HepG2 (cell line): Measurements from ENCODE around the gene CUL2. TPM values are rescaled to one million over a fixed set of nuclear protein-coding genes. Genes with fewer than 3 reads are reported as not detected.

Experiments
- ATM ChIP-seq: fragments of 450-650 bp; IDR thresholded peaks from 2 replicates; pipeline ENCODE4 v1.7.1; 2017; ENCODE audit warnings: mild to moderate bottlenecking, borderline replicate concordance
- FOXC1 ChIP-seq: sonication (generic); formaldehyde crosslinking; IDR thresholded peaks from 2 replicates; pipeline ENCODE4 v1.8.0; 2022; ENCODE audit warnings: mild to moderate bottlenecking, missing genetic modification reagents, borderline replicate concordance
- HDAC1 ChIP-seq: sonication (generic); formaldehyde crosslinking; IDR thresholded peaks from 2 replicates; pipeline ENCODE4 v1.5.1; 2020; ENCODE audit warnings: mild to moderate bottlenecking, missing genetic modification reagents
- JARID2 ChIP-seq: sonication (generic); formaldehyde crosslinking; IDR thresholded peaks from 2 replicates; pipeline ENCODE4 v1.8.1; 2023; ENCODE audit warnings: missing genetic modification reagents, inconsistent platforms; ENCODE audit not compliant: insufficient replicate concordance
- JUN ChIP-seq: sonication (generic); formaldehyde crosslinking; IDR thresholded peaks from 2 replicates; pipeline ENCODE4 v1.4.0; 2020; ENCODE audit warnings: mild to moderate bottlenecking, missing genetic modification reagents
- KAT2B ChIP-seq: fragments of 150-350 bp; IDR thresholded peaks from 2 replicates; pipeline ENCODE4 v1.6.1; 2014; ENCODE audit warnings: low read depth, low read length, borderline replicate concordance
- KDM4B ChIP-seq: sonication (generic); formaldehyde crosslinking; IDR thresholded peaks from 2 replicates; pipeline ENCODE4 v1.4.0; 2020; ENCODE audit warnings: missing genetic modification reagents
- MTA3 ChIP-seq: sonication (generic); formaldehyde crosslinking; IDR thresholded peaks from 2 replicates; pipeline ENCODE4 v1.4.0; 2020; ENCODE audit warnings: missing genetic modification reagents
- NFRKB ChIP-seq: fragments of 450-650 bp; IDR thresholded peaks from 2 replicates; pipeline ENCODE4 v1.6.1; 2017
- NR1H2 ChIP-seq: sonication (generic); formaldehyde crosslinking; IDR thresholded peaks from 2 replicates; pipeline ENCODE4 v1.8.1; 2022; ENCODE audit warnings: low read depth, missing genetic modification reagents, borderline replicate concordance
- PRPF4 ChIP-seq: fragments of 200-400 bp; formaldehyde crosslinking; IDR thresholded peaks from 2 replicates; pipeline ENCODE4 v1.6.1; 2016; ENCODE audit warnings: low read length, low read depth; ENCODE audit not compliant: poor library complexity, severe bottlenecking
- RBFOX2 ChIP-seq: fragments of 200-400 bp; formaldehyde crosslinking; IDR thresholded peaks from 2 replicates; pipeline ENCODE4 v1.6.1; 2017; ENCODE audit warnings: low read depth, mild to moderate bottlenecking, low read length
- RFXAP ChIP-seq: sonication (generic); formaldehyde crosslinking; IDR thresholded peaks from 2 replicates; pipeline ENCODE4 v1.4.0; 2020; ENCODE audit warnings: missing genetic modification reagents, borderline replicate concordance
- SMAD9 ChIP-seq: sonication (generic); formaldehyde crosslinking; IDR thresholded peaks from 2 replicates; pipeline ENCODE4 v1.5.1; 2020; ENCODE audit warnings: mild to moderate bottlenecking, missing genetic modification reagents
- ZFP36L1 ChIP-seq: sonication (generic); formaldehyde crosslinking; IDR thresholded peaks from 2 replicates; pipeline ENCODE4 v1.8.0; 2022; ENCODE audit warnings: mild to moderate bottlenecking, missing genetic modification reagents, moderate library complexity
- ZIK1 ChIP-seq: sonication (generic); formaldehyde crosslinking; IDR thresholded peaks from 2 replicates; pipeline ENCODE4 v1.5.0; 2020; ENCODE audit warnings: mild to moderate bottlenecking, low read depth, missing genetic modification reagents, borderline replicate concordance
- ZKSCAN1 ChIP-seq: fragments of 150-350 bp; IDR thresholded peaks from 2 replicates; pipeline ENCODE4 v1.6.1; 2014; ENCODE audit warnings: low read length
- ZNF12 ChIP-seq: sonication (generic); formaldehyde crosslinking; IDR thresholded peaks from 2 replicates; pipeline ENCODE4 v1.5.0; 2020; ENCODE audit warnings: missing genetic modification reagents
- ZNF160 ChIP-seq: sonication (generic); formaldehyde crosslinking; IDR thresholded peaks from 2 replicates; pipeline ENCODE4 v1.8.0; 2022; ENCODE audit warnings: mild to moderate bottlenecking, inconsistent platforms, missing genetic modification reagents
- ZNF253 ChIP-seq: sonication (generic); formaldehyde crosslinking; IDR thresholded peaks from 2 replicates; pipeline ENCODE4 v1.8.0; 2022; ENCODE audit warnings: mild to moderate bottlenecking, missing genetic modification reagents, borderline replicate concordance
- ZNF274 ChIP-seq: sonication (generic); formaldehyde crosslinking; IDR thresholded peaks from 2 replicates; pipeline ENCODE4 v1.5.1; 2020; ENCODE audit warnings: mild to moderate bottlenecking, missing genetic modification reagents
- ZNF549 ChIP-seq: sonication (generic); formaldehyde crosslinking; IDR thresholded peaks from 2 replicates; pipeline ENCODE4 v1.5.0; 2020; ENCODE audit warnings: missing genetic modification reagents
- ZNF788 ChIP-seq: sonication (generic); formaldehyde crosslinking; IDR thresholded peaks from 2 replicates; pipeline ENCODE4 v1.5.0; 2020; ENCODE audit warnings: mild to moderate bottlenecking, missing genetic modification reagents, borderline replicate concordance
- ZNF839 ChIP-seq: sonication (generic); formaldehyde crosslinking; IDR thresholded peaks from 2 replicates; pipeline ENCODE4 v1.4.0; 2020; ENCODE audit warnings: missing genetic modification reagents, mild to moderate bottlenecking, borderline replicate concordance
- polyA plus RNA-seq, 8 experiments: library from polyadenylated mRNA; depleted of rRNA in 3 of 8; stranded (reverse) in 7 of 8; unstranded in 1 of 8; fragments of >200 nt; fragmentation: Illumina TruSeq in 4 of 8; extraction: Trizol in 4 of 8; gene quantifications; 2 replicates each; pipeline versions ENCODE4 v1.2.1 to v1.2.3, GENCODE V29; 2011 to 2016; ENCODE audit warnings: low read depth in 4 of 8, missing spikeins in 1 of 8, mixed read lengths in 1 of 8; ENCODE audit not compliant: insufficient read depth in 1 of 8
- total RNA-seq, 5 experiments: library from RNA; depleted of rRNA; stranded (reverse); fragments of >200 nt; fragmentation: Illumina TruSeq; extraction: Trizol; gene quantifications; 2 replicates each; pipeline ENCODE4 v1.2.3, GENCODE V29; 2016; ENCODE audit warnings: low read depth in 1 of 5
- TF ChIP-seq, protein P1 (sequence below): sonication (generic); formaldehyde crosslinking; IDR thresholded peaks from 2 replicates; pipeline ENCODE4 v1.4.0; 2020; ENCODE audit warnings: low read depth, mild to moderate bottlenecking, missing genetic modification reagents
- TF ChIP-seq, protein P2 (sequence below): sonication (generic); formaldehyde crosslinking; IDR thresholded peaks from 2 replicates; pipeline ENCODE4 v1.4.0; 2020; ENCODE audit warnings: missing genetic modification reagents, borderline replicate concordance
- TF ChIP-seq, protein P3 (sequence below): sonication (generic); formaldehyde crosslinking; IDR thresholded peaks from 2 replicates; pipeline ENCODE4 v1.5.1; 2020; ENCODE audit warnings: missing genetic modification reagents, mild to moderate bottlenecking, borderline replicate concordance
- TF ChIP-seq, protein P4 (sequence below): sonication (generic); formaldehyde crosslinking; IDR thresholded peaks from 2 replicates; pipeline ENCODE4 v1.5.0; 2020; ENCODE audit warnings: missing genetic modification reagents

CUL2 gene
- total and polyA plus RNA-seq, 2 of the 13 experiments (the other 11 are each of a cell fraction or from before 2014, with no cell fraction given) = 9.6 to 33.1 TPM

DNA sequence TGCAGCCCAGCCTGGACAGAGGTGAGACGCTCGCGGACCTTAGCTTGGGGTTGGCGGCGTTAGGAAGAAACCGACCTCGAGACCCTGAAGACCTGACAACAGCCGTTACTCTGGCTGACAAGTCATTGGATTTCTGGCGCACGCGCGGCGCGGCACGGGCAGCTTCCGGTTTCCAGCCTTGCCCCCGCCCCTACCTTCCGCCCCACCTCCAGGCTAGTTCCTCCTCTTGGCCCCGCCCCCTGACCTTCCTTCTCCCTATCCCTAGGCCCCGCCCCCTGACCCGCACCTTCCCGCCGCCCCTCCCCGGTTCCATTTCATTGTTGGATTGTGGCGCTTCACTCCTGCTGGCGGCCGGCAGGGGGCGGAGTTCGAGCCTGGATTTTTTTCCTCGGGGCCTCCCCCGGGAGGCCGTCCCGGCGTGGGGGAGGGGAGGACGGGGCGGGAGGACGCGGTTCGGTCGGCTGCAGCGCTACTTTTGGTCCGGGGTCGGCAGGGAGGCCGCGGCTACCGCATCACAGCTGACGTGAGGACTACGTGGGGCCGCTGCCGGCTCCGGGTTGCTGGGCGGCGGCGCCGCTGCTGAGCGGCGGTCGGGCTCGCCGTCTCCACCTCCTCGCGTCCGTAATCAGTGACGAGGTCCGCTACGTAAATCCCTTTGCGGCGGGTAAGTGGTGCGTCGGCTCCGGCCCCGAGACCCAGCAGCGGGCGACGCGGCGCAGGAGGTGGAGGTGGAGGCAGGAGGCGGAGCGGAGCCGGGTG lies 36.6 kb upstream of the CUL2 start, which contains the start of gene CREM (continued):
- TF ChIP-seq, protein P1, sequence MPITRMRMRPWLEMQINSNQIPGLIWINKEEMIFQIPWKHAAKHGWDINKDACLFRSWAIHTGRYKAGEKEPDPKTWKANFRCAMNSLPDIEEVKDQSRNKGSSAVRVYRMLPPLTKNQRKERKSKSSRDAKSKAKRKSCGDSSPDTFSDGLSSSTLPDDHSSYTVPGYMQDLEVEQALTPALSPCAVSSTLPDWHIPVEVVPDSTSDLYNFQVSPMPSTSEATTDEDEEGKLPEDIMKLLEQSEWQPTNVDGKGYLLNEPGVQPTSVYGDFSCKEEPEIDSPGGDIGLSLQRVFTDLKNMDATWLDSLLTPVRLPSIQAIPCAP (CRISPR knock-in tag) = no peak
- TF ChIP-seq ZIK1 (peak; percentile 72), JARID2 (CRISPR knock-in tag) (no peak), ZNF253 (CRISPR knock-in tag) (peak; percentile 50; the same call in 1 of the 2 replicates), ZNF160 (CRISPR knock-in tag) (no peak), SMAD9 (CRISPR knock-in tag) (no peak), ZNF549 (CRISPR knock-in tag) (no peak), JUN (peak; percentile 14; the same call in 1 of the 2 replicates), ZFP36L1 (CRISPR knock-in tag) (peak; percentile 64; the same call in 1 of the 2 replicates), RFXAP (peak; percentile 72; the same call in 1 of the 2 replicates), NR1H2 (no peak), MTA3 (CRISPR knock-in tag) (no peak), KAT2B (no peak), NFRKB (no peak), ZNF12 (CRISPR knock-in tag) (no peak), ZNF839 (CRISPR knock-in tag) (no peak), KDM4B (CRISPR knock-in tag) (peak; percentile 71; the same call in 1 of the 2 replicates), HDAC1 (CRISPR knock-in tag) (peak; percentile 38), ZNF274 (peak; percentile 49; the same call in 1 of the 2 replicates), ZNF788 (peak; percentile 72; the same call in 1 of the 2 replicates), PRPF4 (peak; percentile 80), ZKSCAN1 (no peak), RBFOX2 (peak; percentile 96), FOXC1 (CRISPR knock-in tag) (peak; percentile 58; the same call in 1 of the 2 replicates), ATM (no peak)
- TF ChIP-seq, protein P2, sequence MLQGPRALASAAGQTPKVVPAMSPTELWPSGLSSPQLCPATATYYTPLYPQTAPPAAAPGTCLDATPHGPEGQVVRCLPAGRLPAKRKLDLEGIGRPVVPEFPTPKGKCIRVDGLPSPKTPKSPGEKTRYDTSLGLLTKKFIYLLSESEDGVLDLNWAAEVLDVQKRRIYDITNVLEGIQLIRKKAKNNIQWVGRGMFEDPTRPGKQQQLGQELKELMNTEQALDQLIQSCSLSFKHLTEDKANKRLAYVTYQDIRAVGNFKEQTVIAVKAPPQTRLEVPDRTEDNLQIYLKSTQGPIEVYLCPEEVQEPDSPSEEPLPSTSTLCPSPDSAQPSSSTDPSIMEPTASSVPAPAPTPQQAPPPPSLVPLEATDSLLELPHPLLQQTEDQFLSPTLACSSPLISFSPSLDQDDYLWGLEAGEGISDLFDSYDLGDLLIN = no peak
- TF ChIP-seq, protein P3, sequence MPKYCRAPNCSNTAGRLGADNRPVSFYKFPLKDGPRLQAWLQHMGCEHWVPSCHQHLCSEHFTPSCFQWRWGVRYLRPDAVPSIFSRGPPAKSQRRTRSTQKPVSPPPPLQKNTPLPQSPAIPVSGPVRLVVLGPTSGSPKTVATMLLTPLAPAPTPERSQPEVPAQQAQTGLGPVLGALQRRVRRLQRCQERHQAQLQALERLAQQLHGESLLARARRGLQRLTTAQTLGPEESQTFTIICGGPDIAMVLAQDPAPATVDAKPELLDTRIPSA = no peak; the same call in 1 of the 2 replicates
- TF ChIP-seq, protein P4, sequence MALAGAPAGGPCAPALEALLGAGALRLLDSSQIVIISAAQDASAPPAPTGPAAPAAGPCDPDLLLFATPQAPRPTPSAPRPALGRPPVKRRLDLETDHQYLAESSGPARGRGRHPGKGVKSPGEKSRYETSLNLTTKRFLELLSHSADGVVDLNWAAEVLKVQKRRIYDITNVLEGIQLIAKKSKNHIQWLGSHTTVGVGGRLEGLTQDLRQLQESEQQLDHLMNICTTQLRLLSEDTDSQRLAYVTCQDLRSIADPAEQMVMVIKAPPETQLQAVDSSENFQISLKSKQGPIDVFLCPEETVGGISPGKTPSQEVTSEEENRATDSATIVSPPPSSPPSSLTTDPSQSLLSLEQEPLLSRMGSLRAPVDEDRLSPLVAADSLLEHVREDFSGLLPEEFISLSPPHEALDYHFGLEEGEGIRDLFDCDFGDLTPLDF (CRISPR knock-in tag) = no peak
